PC-9 (cell line): ENCODE results near the gene CFAP97D1.

ENCODE experiments used
- EZH2 ChIP-seq: fragments of 200-600 bp; sonication (generic); IDR thresholded peaks from 2 replicates; pipeline ENCODE4 v1.8.0; 2017; ENCODE audit warnings: antibody characterized with exemption, low read depth
- TF ChIP-seq, protein P1 (sequence below): fragments of 200-600 bp; sonication (generic); conservative IDR thresholded peaks from 2 replicates; pipeline ENCODE4 v1.6.1; 2017; ENCODE audit warnings: mixed run types, antibody characterized with exemption, mild to moderate bottlenecking, moderate library complexity

DNA sequence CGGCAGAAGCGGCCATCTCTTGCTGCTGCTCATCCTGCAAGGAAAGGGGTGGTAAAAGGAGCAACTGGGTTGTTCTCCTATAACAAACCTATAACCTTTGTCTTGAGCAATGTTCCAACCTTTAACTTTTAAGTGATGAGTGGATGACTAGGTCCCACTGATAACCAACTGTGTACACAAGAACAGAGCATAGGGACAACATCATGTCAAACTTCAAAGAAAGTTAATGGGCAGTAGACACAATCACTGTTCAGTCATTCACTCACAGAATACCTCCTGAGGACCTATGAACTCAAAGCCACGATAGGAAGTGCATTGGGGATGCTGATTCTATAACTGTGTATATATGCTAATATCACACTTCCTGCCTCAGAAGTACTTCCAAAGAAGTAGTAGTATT, 21.6 kb downstream of the CFAP97D1 start:
- TF ChIP-seq, protein P1, sequence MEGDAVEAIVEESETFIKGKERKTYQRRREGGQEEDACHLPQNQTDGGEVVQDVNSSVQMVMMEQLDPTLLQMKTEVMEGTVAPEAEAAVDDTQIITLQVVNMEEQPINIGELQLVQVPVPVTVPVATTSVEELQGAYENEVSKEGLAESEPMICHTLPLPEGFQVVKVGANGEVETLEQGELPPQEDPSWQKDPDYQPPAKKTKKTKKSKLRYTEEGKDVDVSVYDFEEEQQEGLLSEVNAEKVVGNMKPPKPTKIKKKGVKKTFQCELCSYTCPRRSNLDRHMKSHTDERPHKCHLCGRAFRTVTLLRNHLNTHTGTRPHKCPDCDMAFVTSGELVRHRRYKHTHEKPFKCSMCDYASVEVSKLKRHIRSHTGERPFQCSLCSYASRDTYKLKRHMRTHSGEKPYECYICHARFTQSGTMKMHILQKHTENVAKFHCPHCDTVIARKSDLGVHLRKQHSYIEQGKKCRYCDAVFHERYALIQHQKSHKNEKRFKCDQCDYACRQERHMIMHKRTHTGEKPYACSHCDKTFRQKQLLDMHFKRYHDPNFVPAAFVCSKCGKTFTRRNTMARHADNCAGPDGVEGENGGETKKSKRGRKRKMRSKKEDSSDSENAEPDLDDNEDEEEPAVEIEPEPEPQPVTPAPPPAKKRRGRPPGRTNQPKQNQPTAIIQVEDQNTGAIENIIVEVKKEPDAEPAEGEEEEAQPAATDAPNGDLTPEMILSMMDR = no peak
- TF ChIP-seq EZH2 = no peak
